ENCODE results near the gene HMGCL. TPM values are rescaled to one million over a fixed set of nuclear protein-coding genes. Genes with fewer than 3 reads are reported as not detected.

The HMGCL gene
- total RNA-seq, 1 donor from 2014 or later = 46.6 TPM

GRCh38 chr1:23763041-23763577 lies 62.1 kb downstream of the HMGCL start:
- no peak for TF ChIP-seq CTCF (IDR thresholded peaks at IDR 0.05; ENCODE audit: insufficient read depth, low read length, severe bottlenecking)
- peaks cover 15% of the 10 kb centered on the region for H3K36me3 ChIP-seq (ENCODE audit: control insufficient read depth, insufficient read depth, low read length)
- H3K4me3 ChIP-seq (ENCODE audit: low read depth, low read length) = no peak overlapping the region
- no peak for DNase-seq (ENCODE audit: low read depth)
- H3K27me3 ChIP-seq (ENCODE audit: control insufficient read depth, insufficient read depth, low read length) = no peaks in the 10 kb centered on the region
- no peak for FAIRE-seq

- no peak for TF ChIP-seq CTCF (IDR thresholded peaks at IDR 0.05; ENCODE audit: insufficient read depth, low read length, severe bottlenecking)
- Histone ChIP-seq H3K36me3 (ENCODE audit: control insufficient read depth, insufficient read depth, low read length) (peaks cover 36% of the 10 kb centered on the region), H3K4me3 (ENCODE audit: low read depth, low read length) (no peak overlapping the region), H3K27me3 (ENCODE audit: control insufficient read depth, insufficient read depth, low read length) (no peaks in the 10 kb centered on the region)
- FAIRE-seq (no peak), DNase-seq (ENCODE audit: low read depth) (no peak)
These were observed 66.0 kb downstream of the HMGCL start for GRCh38 chr1:23759277-23759676.

GRCh38 chr1:23757812-23758211 lies 67.4 kb downstream of the HMGCL start:
- FAIRE-seq (no peak), DNase-seq (ENCODE audit: low read depth) (no peak)
- no peak for TF ChIP-seq CTCF (IDR thresholded peaks at IDR 0.05; ENCODE audit: insufficient read depth, low read length, severe bottlenecking)
- peaks cover 46% of the 10 kb centered on the region for H3K36me3 ChIP-seq (ENCODE audit: control insufficient read depth, insufficient read depth, low read length)
- H3K27me3 ChIP-seq (ENCODE audit: control insufficient read depth, insufficient read depth, low read length) = no peaks in the 10 kb centered on the region
- H3K4me3 ChIP-seq (ENCODE audit: low read depth, low read length) = no peak overlapping the region

GRCh38 chr1:23756676-23757075 lies 68.6 kb downstream of the HMGCL start:
- Histone ChIP-seq H3K27me3 (ENCODE audit: control insufficient read depth, insufficient read depth, low read length) (no peaks in the 10 kb centered on the region), H3K4me3 (ENCODE audit: low read depth, low read length) (no peak overlapping the region), H3K36me3 (ENCODE audit: control insufficient read depth, insufficient read depth, low read length) (peaks cover 51% of the 10 kb centered on the region)
- DNase-seq (ENCODE audit: low read depth) (no peak), FAIRE-seq (peak; percentile 7)
- TF ChIP-seq CTCF (IDR thresholded peaks at IDR 0.05; ENCODE audit: insufficient read depth, low read length, severe bottlenecking) = no peak

GRCh38 chr1:23752909-23753308 lies 72.3 kb downstream of the HMGCL start:
- FAIRE-seq (no peak), DNase-seq (ENCODE audit: low read depth) (no peak)
- Histone ChIP-seq H3K4me3 (ENCODE audit: low read depth, low read length) (no peak overlapping the region), H3K36me3 (ENCODE audit: control insufficient read depth, insufficient read depth, low read length) (peaks cover 47% of the 10 kb centered on the region), H3K27me3 (ENCODE audit: control insufficient read depth, insufficient read depth, low read length) (no peaks in the 10 kb centered on the region)
- TF ChIP-seq CTCF (IDR thresholded peaks at IDR 0.05; ENCODE audit: insufficient read depth, low read length, severe bottlenecking) = no peak

Other genes starting within 250 kb of the HMGCL start
- 1,896 and 1,988 TPM in 2 replicates for gene RPL11, start 133.6 kb downstream of the HMGCL start, total RNA-seq
- 16.8 and 19.6 TPM in 2 replicates for gene ELOA, start 82.0 kb downstream of the HMGCL start, total RNA-seq
- gene PITHD1, start 47.0 kb downstream of the HMGCL start, total RNA-seq = 54.2 and 66.1 TPM in 2 replicates
- 41.9 and 42.6 TPM in 2 replicates for gene LYPLA2, start 34.3 kb downstream of the HMGCL start, total RNA-seq
- 108 and 130 TPM in 2 replicates for gene GALE, start 24.7 kb downstream of the HMGCL start, total RNA-seq
- 21.1 and 24.7 TPM in 2 replicates for gene FUCA1, start 42.9 kb upstream of the HMGCL start, total RNA-seq
- not detected in 2 replicates for gene CNR2, start 87.9 kb upstream of the HMGCL start, total RNA-seq
- 87.9 and 89.8 TPM in 2 replicates for gene PNRC2, start 134.4 kb upstream of the HMGCL start, total RNA-seq
- 52.1 and 53.4 TPM in 2 replicates for gene SRSF10, start 154.9 kb upstream of the HMGCL start, total RNA-seq